PC-9 (cell line): Measurements from ENCODE around the gene TMEM208.

ENCODE experiments used
- CTCF ChIP-seq: fragments of 200-600 bp; sonication (generic); conservative IDR thresholded peaks from 2 replicates; pipeline ENCODE4 v1.6.1; 2017; ENCODE audit warnings: mixed run types, antibody characterized with exemption, mild to moderate bottlenecking, moderate library complexity
- EZH2 ChIP-seq: fragments of 200-600 bp; sonication (generic); IDR thresholded peaks from 2 replicates; pipeline ENCODE4 v1.8.0; 2017; ENCODE audit warnings: antibody characterized with exemption, low read depth

GRCh38 chr16:67271446-67271845, 44.5 kb downstream of the TMEM208 start:
- TF ChIP-seq CTCF, result no peak
- no peak for TF ChIP-seq EZH2
